HG03354 (cell line): ENCODE data around the gene CBX5.
A peak's percentile ranks its signal among the peaks of the same experiment; 100 is the strongest.
"Not testable (repeated sequence)": the region's sequence is repeated elsewhere in the genome, so short reads cannot be mapped to it uniquely, and the experiment has no call there.

Source experiments
- ATAC-seq: cut with Tn5 transposase; IDR thresholded peaks from one replicate; pipeline ENCODE4 v1.9.1; 2021; ENCODE audit warnings: mild to moderate bottlenecking; ENCODE audit not compliant: unreplicated experiment, poor library complexity, severe bottlenecking

CBX5 gene

DNA sequence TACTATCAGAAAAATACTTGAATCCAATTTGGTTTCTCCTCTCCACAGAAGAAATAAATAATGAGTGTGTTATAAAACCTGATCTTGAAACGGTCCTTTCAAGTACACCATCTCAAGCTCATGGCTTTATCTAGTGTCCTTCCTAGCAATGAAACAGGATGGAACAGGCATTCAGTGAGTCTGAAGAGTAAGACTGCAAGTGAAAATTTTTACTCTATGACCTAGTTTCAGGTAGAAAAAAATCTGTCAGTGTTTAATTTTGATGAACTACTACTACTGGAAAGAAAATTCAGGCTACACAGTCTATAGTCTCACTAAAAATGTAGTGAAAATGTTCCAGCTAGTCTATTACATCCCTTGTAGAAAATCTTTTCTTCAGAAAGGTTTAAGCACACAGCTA lies 7.7 kb downstream of the CBX5 start:
- ATAC-seq: no peak

DNA sequence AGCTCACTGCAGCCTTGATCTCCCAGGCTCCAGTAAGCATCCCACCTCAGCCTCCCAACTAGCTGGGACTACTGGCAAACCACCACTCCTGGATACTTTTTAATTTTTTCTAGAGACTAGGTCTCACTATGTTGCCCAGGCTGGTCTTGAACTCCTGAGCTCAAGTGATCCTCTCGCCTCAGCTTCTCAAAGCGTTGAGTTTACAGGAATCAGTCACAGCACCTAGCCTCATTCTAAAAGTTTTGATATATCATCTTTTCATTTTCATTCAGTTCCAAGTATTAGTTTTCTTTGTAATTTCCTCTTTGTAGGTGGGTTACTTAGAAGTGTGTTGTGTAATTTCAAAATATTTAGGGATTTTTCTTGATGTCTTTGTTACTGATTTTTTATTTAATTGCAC lies 9.6 kb downstream of the CBX5 start:
- no peak for ATAC-seq

DNA sequence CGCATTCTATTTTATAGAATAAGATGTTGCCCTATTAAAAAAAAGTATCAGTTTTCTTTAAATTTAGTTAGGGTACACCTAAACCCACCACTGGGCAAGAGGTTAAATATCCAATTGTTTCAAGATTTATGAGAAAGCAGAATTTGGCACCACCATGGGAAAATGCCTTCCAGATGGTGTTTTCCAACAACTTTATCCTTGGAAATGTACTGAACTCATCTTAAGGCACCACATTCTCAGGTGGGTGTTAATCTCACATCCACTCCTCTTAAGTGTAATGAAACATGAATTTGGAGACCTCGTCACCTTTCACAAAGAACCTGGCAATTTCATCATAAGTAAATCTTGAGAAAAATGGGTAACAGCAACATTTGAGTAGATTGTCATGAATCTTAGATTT lies 13.1 kb downstream of the CBX5 start:
- ATAC-seq: no peak

DNA sequence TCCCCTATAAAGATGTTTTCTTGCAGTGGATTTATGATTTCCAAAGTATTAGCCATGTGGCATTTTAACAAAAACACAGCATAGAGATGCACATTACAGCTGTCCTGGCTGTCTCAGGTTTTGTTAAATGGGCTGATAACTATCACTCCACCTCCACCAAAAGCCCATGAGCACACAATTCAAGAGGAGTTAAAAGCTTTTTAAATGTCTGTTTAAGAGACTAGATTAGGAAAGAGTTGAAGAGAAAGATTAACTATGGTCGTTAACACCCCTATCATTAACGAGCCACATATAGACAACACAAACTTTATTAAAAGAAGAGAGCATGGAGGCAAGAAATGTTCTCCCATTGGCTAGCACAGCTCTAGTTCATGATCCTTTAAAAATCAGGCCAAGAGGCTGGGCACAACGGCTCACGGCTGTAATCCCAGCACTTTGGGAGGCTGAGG lies 14.5 kb downstream of the CBX5 start:
- no peak for ATAC-seq

DNA sequence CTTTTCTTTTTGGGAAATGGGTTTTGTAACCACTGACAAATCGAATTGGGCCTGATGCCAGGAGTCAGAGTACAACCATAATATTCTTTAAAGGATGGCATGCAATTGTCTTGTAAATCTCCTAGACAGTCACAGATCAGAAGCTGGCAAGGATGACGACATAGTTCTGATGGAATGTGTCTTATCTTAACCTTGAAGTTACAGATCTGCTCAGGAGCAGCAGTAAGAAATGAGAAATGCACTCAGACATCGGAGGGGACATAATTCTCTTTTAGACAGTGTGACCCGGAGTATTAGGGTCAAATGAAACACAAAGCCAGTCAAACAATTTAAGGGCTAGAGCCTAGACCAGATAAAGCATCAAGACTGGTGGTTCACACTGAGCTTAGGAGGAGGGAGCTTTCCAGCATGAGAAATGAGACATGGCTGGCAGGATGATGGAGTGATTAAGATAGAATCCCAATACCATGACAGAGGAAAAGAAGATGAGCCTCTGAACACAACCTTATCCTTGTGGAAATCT lies 17.5 kb downstream of the CBX5 start:
- ATAC-seq: no peak

DNA sequence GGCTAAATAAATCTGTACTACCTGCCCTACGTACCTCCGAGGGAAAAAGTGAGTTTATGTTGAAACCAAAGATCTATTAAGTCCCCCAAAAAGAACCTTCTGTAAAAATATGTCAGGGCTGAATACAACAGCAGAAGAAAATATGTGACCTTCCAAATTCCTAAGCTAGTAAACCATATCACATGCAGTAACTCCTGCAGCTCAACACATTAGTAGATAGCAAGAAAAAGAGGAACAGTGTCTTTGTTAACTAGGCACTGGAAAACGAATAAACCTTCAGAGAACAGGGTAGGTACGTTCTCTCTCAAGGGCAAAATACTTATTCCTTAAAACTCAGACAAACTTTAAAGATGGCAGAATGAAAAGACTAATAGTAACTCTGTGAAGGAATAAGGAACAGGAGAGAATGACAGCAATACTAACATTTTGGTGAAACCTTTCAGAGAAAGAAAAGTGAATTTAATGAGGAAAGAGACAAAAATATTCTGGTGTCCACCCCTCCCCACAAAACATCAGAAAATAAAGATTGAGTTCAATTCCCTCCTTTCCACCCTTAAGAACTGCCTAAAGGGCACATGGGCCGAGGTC lies 18.0 kb downstream of the CBX5 start:
- ATAC-seq: no peak

DNA sequence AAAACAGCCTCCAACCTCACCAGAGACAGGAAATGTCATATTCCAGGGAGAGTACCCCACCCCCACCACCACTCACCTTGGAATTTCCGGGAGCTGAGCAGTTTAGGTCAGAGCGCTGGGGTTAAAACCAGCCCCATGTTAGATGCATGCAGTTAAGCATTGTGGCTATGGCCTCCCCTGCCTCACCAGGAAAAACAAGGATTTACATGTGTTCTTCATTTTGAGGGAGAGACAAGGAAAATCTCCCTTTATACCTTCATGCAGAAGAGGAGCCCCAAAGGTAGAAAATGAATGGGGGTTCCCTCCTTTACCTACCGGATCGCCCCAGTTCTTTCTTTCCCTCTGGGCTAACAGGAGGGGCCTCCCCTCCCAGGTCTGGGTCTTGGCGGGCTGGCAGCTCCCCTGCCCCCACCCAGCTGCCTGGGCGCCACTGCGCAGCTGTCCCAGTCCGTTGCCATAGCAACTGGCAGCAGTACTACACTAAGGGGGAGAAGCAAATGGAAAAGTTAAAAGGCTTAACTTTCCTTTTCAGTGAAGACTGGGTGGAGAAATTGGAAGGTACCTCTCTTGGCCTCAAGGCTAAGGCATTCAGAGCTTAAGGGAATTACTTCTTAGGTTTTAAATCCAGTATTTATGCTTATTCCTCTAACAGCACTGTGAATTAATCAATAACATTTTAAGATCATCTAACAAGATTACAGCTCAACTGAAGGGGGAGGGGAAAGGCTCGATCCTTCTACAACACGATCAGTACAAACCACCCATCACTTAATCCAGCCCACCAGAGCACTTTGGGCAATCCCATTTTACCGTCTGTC lies 20.5 kb downstream of the CBX5 start:
- ATAC-seq: peak; percentile 82

DNA sequence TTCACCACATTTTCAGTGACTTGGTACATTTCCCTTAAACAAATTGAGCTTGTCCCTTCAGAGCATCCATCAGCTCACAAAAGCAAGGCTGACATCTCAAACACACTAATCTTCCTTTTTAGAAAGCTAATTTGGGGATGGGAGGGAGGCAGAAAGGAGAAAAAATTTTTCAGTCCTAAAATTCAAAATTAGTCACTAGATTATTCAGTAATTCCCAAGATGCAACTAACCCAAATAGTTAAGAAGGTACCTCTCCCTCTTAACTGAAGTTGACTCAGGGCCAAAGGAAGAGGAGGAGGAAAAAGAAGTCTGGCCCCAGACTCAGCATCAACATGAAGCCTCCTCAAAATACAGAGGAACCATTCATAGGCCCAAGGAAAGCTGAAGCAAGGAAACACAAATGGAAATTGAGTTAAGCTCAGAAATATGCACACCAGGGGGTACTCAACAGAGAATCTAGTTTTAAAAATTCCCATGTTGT lies 21.7 kb downstream of the CBX5 start:
- ATAC-seq: no peak

DNA sequence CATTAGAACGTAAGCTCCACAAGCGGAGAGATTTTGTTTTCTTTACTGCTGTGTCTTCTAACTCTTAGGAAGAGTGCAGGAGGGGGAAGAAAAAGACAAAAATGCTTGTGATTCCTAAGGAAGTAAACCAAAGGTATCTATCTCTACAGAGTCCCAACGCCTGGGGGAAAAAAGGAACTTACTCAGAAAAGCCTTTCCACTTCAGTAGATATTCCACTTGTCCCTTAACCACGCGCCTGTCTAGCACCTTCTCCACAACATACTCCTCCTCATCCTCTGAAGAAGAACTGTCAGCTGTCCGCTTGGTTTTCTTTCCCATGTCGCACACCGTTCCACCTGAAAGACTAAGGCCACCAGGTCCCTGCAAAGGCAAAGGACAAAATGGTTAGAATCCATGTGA lies 22.6 kb downstream of the CBX5 start:
- no peak for ATAC-seq

DNA sequence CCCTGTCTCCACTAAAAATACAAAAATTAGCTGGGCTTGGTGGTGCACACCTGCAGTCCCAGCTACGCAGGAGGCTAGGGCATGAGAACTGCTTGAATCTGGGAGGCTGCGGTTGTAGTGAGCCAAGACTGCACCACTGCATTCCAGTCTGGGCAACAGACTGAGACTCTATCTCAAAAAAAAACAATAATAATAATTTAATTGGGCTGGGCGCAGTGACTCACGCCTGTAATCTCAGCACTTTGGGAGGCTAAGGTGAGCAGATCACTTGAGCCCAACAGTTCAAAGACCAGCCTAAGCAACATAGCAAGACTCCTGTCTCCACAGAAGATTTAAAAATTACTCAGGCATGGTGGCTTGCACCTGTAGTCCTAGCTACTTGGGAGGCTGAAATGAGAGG lies 26.7 kb downstream of the CBX5 start:
- ATAC-seq: no peak

DNA sequence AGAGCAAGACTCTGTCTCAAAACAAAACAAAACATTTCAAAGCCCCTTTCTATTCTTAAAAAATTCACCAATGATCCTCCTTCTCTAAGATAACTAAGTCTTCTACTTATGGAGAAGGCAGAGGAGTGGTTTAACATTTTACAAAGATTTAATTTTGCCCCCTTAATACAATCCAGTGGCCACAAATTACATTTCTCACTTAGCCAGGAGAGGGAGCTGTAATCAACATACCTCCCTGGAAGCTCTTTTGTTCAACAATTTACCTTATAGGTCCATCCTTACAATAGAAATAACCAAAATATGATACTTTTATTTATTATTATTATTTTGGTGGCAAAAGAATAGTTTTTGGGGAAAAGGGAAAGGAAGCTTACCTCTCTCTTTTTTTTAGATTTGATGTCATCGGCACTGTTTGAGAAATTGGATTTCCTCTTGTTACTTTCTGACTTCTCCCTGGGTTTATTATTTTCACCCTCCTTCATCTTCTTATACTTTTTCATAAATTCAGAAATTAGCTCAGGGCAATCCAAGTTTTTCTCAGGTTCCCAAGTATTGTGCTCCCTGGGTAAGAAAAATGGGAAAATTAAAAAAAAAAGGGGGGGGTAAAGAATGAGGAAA lies 28.1 kb downstream of the CBX5 start:
- ATAC-seq: no peak

DNA sequence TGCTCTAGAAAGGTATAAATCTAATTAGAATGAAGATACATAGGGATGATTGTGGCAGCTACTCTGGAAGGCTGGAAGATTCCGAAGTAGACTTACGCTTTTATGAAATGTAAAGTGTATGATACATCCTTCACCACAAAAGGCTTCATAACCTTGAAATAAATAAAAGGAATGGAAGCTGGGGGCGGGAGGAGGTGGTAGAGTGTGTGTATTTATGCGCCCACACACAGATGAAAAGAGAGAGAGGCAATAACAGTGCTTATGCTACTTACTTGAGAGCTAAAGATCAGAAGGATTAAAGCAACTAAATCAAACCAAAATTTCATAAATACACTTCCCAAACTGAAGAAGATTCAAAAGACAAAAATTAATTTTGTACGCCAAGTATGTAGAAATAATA lies 30.4 kb downstream of the CBX5 start:
- no peak for ATAC-seq

DNA sequence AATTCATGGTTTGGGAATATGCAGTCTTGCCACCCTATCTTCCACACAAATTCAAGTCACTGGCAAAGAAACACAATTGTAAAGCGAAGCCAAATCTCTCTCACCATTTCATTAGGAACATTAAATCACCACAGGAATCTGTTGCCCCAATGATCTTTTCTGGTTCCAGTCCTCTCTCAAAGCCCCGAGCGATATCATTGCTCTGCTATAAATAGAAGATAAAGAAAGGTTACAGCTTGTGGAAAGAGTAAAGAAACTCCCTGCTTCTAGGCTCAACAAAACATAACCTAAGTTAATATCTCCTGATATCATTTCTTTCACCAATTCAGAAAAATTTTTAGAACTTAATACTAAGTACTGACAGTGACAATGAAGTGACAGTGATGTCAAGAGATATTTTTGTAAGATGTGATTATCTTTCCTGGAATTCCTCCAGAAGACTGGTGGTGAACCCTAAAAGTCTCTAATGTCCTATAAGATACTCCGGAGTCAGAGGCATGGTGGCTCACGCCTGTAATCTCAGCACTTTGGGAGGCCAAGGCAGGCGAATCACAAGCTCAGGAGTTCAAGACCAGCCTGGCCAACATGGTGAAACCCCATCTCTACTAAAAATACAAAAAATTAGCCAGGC lies 33.8 kb downstream of the CBX5 start:
- no peak for ATAC-seq

DNA sequence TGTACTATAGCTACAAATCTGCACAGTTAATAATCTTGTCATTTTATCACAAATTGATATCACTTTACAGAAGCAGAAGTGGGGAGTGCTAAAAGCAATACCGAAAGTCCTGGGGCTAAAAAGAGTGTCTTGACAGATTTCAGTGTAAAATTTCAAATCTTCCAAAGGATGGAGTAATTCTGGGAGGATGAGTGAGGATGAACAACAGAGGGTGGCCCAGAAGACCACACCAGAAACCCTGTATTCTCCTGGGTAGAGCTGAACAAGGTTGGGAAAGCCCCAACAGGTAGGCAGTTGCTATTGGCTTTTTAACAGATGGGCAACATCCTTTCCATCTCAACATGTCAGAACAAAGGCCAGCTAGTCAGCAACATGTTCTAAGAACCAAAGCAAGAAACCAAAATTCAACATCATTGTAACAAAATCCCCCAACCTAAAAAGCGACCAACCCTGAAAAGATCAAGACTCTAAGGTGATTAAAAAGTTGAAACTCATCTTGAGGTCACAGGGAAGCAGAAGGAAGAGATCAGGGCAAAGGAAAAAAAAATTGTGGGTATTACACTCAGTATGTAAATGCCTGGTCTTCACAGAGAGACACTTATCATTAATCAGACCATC lies 38.8 kb downstream of the CBX5 start:
- ATAC-seq: no peak

DNA sequence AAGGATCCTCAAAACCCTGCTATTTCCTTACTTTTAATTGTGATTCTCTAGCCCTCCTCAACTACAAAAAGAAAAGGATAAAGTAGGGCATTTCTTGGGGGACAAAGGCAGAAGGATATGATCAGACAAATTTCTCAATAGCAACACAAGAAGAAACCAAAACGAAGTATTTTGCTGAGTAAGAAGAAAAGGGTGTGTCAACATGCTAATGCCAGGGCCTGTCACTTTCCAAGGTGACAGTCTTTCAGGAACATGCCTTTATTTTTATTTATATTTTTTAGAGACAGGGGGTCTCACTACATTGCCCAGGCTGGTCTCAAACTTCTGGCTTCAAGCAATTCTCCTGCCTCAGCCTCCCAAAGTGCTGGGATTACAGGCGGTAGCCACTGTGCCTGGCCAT lies 39.8 kb downstream of the CBX5 start:
- no peak for ATAC-seq

DNA sequence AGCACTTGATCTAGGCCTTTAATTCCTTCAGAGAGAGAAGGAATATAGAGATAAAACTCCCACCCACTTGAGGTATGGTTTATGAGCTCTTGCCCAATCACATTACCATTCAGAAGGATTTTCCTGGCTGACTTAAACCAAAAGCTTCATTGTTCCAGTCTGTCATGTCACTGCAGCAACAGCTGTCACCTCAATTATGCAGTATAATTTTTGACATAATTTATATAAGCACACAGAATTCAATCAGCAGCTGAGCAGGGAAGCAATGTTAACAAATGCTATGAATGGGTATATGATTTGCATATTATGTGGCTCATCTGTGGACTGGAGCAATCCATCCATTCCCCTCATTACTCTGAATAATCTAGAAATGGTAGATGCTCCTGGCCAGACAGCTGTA lies 40.3 kb downstream of the CBX5 start:
- no peak for ATAC-seq

DNA sequence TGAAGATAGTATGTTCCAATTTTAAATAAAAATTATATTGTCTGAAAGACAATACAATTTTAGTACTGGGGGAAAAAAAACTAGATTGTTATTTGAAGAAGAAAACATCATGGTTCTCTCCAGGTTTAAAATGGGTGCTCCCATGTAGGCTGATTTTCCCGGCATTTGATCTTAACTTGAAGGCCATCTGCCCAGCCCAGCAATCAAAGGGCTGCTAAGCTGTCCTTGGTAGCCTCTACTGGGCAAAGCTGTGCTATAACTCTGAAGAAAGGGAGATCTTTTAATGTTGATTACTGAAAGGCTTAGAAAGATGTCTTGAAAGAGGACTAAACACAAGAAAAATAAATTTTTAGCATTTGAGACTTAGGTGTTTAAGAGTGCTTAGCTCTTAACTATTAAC lies 41.4 kb downstream of the CBX5 start:
- ATAC-seq: no peak

DNA sequence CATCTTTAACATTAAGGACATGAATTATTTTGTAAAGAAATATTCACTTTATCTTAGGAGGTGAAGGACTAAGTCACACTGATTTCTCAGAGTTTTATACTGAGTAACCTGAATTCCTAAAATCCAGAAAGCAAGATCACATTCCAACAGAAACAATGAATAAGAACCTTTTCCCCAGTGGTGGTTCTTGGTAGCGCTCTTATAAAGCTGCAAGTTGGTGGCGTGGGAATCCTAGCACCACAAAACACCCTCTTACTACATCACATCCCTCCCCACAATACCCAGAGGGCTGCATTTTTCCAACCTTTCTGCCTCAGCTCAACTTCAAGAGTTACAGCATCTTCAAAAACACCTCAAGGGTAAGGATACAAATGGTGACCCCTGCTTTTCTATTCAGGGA lies 47.1 kb downstream of the CBX5 start:
- ATAC-seq: no peak

DNA sequence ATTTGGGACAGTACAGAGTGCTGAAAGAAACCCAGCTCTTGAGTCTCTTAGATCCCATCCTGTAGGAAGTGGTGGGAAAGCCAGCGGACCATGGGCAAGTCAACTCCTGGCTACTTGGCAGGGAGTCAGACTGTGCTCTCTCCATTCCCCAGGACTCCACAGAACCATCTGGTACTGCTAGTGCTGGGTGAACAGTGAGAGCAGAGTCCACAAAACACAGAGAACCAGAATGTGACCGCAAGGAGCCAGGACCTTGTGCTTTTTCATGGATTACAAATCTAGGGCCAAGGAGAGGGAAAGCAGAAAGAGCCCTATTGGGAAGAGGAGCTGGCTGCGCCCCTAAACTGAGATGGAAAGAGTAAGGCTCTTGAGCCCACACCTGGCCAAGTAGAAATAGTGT lies 48.7 kb downstream of the CBX5 start:
- not testable (repeated sequence) for ATAC-seq

DNA sequence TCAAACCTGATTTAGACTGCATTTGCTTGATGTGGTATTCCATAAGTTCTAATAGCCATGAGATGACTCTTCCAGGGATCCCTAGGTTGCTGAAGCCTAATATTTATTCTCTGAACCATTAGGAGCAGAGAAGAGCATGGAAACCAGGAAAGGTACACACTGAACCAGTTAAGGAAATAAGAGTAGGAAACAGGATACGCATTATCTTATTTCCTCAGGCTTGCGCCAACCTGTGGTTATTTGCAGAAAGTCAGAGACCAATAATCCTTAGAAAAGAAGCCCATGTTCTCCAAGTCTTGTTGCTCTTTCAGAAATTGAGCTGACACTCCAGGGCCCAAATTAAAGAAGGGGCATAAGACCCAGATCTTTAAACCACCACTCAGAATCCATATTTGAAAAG lies 49.4 kb downstream of the CBX5 start:
- no peak for ATAC-seq
